LNCAP (cell line): ENCODE measurements around the gene AHDC1.

Experiments
- CTCF ChIP-seq: fragments of 450-650 bp; IDR thresholded peaks from 2 replicates; pipeline ENCODE4 v1.5.1; 2017; ENCODE audit warnings: mild to moderate bottlenecking

The AHDC1 gene

GRCh38 chr1:27647328-27647727, 43.4 kb upstream of the AHDC1 start:
- TF ChIP-seq CTCF = no peak

DNA sequence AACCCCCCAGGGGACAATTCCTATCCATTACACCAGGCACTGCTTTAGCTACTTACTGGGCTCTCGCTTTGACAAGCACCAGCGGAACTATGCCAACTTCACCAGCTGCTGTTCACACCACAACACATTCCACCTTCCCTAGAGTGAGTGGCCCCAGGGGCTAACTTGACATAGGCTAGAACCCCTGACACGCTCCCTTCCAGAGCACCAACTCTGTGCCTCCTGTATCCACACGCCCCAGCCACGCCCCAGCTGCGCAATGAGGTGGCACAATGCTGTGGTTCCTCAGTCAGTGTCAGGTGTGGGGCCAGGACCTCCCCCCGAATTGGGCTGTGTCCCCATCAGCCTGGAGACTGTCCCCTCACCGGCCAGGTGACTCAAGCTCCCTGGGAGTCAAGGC, 42.7 kb upstream of the AHDC1 start:
- no peak for TF ChIP-seq CTCF

DNA sequence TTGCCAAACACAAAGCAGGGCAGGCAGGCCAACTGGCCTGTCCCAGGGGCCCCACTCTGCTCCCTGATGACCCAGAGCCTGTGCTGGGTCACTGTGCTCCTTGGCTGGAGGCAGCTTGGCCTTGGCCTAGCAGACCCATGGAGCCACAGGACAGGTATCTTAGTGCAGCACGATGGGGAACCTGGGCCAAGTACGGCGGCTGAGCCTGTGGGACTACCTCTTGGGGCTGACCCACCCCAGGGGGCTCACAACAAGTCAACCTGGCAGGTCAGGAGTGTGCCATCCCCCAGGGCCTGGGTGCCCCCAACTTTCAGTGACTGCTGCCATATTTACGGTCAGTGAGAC, 41.1 kb upstream of the AHDC1 start:
- TF ChIP-seq CTCF = no peak

- TF ChIP-seq CTCF = no peak
Measured at GRCh38 chr1:27644369-27645070, 40.6 kb upstream of the AHDC1 start.

DNA sequence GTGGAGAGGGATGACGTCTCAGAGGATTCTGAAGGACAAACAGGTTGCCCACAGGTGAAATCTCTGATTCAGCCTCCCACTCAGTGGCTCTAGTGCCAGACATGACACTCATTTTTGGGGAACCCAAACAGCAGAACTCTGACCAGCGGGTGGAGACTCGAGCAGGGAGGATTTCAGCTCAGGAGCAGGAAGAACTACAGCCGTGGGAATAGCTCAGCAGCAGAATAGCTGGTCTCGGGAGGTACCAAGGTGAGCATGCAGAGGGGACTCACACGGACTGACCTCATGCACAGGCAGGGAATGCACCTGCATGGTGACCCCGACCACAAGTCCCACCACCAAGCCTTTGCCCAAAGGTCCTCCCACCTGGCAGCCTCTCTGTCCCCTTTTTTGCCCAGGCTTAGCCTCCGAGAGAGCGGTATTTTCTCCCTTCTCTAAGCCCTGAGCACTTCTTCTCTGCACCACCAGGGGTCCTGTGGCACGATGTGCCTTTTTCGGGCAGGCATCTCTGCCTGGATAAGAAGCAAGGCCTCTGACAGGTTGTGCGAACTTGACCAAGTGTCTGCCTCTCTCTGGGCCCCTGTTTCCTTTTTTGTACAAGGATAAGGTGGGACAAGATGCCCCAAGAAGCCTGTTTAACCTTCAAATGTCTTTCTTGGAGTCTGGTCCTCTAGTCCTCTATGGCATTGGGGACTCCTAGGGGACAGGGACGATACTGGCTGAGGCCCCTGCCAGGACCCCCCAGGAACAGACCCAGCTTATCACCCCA, 39.8 kb upstream of the AHDC1 start:
- TF ChIP-seq CTCF = peak; percentile 39

- TF ChIP-seq CTCF = no peak
Measured at GRCh38 chr1:27638805-27639204, 34.9 kb upstream of the AHDC1 start.

DNA sequence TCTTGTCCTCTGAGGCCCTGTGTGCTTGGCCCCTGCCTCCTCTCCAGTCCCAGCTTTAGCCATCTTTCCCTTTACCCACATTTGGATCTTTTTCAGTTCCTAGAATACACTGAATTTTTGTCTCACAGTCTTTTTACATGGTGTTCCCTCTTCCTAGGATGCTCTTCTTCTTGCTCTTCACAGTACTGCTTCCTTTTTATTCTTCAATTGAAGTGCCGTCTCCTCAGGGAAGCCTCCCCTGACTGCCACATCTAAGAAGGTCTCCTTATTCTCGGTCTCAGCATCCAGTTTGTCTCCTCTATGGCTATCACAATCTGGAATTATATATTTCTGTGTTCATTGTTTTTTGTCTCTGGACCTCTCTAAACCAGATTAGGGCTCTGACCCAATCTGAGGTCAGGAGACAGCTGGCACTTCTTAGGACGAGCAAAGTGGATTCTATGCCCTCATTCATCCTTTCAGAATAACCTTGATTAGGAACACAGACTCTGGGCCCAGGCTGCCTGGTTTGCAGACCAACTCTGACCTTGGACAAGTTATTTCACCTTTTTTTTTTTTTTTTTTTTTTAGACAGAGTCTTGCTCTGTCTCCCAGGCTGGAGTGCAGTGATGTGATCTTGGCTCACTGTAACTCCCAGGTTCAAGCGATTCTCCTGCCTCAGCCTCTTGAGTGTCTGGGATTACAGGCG, 34.2 kb upstream of the AHDC1 start:
- TF ChIP-seq CTCF = no peak
